ENCODE data around the gene PHF12. TPM values are rescaled to one million over a fixed set of nuclear protein-coding genes. Genes with fewer than 3 reads are reported as not detected.
A peak's percentile ranks its signal among the peaks of the same experiment; 100 is the strongest.

The PHF12 gene
- total and polyA plus RNA-seq, 2 of the 13 experiments (the other 11 are each of a cell fraction or from before 2014, with no cell fraction given): 9.8 to 17.1 TPM

DNA sequence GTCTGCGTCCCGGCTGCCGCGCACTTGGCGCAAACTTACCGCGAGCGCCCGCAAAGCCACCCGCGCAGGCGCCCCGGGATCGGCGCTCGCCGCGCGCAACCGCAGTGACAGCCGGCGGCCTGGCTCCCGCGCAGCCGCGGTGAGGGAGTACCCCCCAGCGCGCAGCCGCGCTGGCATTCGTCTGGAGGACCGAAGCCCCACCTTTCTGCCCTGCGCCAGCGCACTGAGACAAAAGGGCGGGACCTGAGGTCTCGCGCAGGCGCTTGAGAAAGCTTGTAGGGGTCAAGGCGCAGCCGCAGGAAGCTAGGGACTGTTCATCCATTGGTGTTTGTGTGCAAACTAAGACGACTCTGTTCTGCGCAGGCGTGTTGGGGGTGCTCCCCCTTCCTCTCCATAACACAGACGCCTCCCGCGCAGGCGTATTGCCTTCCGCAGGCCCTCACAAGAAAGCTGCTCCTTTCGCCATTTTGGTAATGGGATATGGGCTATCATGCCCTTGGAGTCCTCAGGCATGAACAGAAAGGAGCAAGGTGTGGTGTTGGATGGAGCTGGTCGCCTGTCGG lies at the start of gene PHF12 (continued):
- no peak for TF ChIP-seq TERF1 (CRISPR knock-in tag; IDR thresholded peaks at IDR 0.05)
- TF ChIP-seq HMGXB4 (CRISPR knock-in tag; IDR thresholded peaks at IDR 0.05; ENCODE audit: borderline replicate concordance in 1 of 2, low read depth in 1 of 2): no peak; a peak in 2 of 4 replicates
- no peak for TF ChIP-seq SOX6 (IDR thresholded peaks at IDR 0.05)
- TF ChIP-seq SOX6 (CRISPR knock-in tag; IDR thresholded peaks at IDR 0.05): no peak
- TF ChIP-seq, protein P1, sequence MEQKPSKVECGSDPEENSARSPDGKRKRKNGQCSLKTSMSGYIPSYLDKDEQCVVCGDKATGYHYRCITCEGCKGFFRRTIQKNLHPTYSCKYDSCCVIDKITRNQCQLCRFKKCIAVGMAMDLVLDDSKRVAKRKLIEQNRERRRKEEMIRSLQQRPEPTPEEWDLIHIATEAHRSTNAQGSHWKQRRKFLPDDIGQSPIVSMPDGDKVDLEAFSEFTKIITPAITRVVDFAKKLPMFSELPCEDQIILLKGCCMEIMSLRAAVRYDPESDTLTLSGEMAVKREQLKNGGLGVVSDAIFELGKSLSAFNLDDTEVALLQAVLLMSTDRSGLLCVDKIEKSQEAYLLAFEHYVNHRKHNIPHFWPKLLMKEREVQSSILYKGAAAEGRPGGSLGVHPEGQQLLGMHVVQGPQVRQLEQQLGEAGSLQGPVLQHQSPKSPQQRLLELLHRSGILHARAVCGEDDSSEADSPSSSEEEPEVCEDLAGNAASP (CRISPR knock-in tag; IDR thresholded peaks at IDR 0.05; ENCODE audit: borderline replicate concordance): 0 out of 2 replicates have a peak, but pooled peaks have one; percentile 48
- peak; percentile 25; the same call in 1 of the 2 replicates for TF ChIP-seq CEBPG (CRISPR knock-in tag; IDR thresholded peaks at IDR 0.05)
- TF ChIP-seq PHF8 (CRISPR knock-in tag; IDR thresholded peaks at IDR 0.05): peak; percentile 73
- no peak for TF ChIP-seq CHD2 (IDR thresholded peaks at IDR 0.05; ENCODE audit: low read depth, low read length)
- no peak for TF ChIP-seq ZFP36 (IDR thresholded peaks at IDR 0.05; ENCODE audit: borderline replicate concordance, low read depth, low read length, partially characterized antibody)
- no peak for TF ChIP-seq ZNF34 (CRISPR knock-in tag; IDR thresholded peaks at IDR 0.05; ENCODE audit: borderline replicate concordance)
- peak; percentile 67; the same call in 1 of the 2 replicates for TF ChIP-seq MED13 (CRISPR knock-in tag; IDR thresholded peaks at IDR 0.05)
- 0 out of 2 replicates have a peak, but pooled peaks have one; percentile 76 for TF ChIP-seq ZNF546 (CRISPR knock-in tag; conservative IDR thresholded peaks at IDR 0.05)
- TF ChIP-seq KIAA2018 (CRISPR knock-in tag; IDR thresholded peaks at IDR 0.05; ENCODE audit: borderline replicate concordance): no peak
- TF ChIP-seq ZNF224 (CRISPR knock-in tag; IDR thresholded peaks at IDR 0.05): no peak
- TF ChIP-seq TBL1XR1 (IDR thresholded peaks at IDR 0.05; ENCODE audit: borderline replicate concordance, low read length, partially characterized antibody): no peak
- TF ChIP-seq POLR2G (IDR thresholded peaks at IDR 0.05; ENCODE audit: low read depth, low read length): peak; percentile 78
- no peak for TF ChIP-seq ZMYM3 (CRISPR knock-in tag; IDR thresholded peaks at IDR 0.05)
